HFF-Myc (cell line): ENCODE data around the gene OR2G6.
"Not testable (repeated sequence)": the region's sequence is repeated elsewhere in the genome, so short reads cannot be mapped to it uniquely, and the experiment has no call there.

Experiments
- DNase-seq: peaks from one replicate; pipeline ENCODE4 v3.0.0-alpha.2; 2011; ENCODE audit warnings: low read depth; ENCODE audit errors: extremely low read depth
- H3K4me3 ChIP-seq: replicated peaks from 2 replicates; pipeline ENCODE4 v1.5.1; 2011; ENCODE audit warnings: low read depth, mild to moderate bottlenecking, control low read depth, low read length
- CTCF ChIP-seq: IDR thresholded peaks from 2 replicates; pipeline ENCODE4 v1.5.1; 2012; ENCODE audit warnings: mild to moderate bottlenecking, low read depth, low read length, control low read depth; ENCODE audit errors: missing control alignments

OR2G6 gene

DNA sequence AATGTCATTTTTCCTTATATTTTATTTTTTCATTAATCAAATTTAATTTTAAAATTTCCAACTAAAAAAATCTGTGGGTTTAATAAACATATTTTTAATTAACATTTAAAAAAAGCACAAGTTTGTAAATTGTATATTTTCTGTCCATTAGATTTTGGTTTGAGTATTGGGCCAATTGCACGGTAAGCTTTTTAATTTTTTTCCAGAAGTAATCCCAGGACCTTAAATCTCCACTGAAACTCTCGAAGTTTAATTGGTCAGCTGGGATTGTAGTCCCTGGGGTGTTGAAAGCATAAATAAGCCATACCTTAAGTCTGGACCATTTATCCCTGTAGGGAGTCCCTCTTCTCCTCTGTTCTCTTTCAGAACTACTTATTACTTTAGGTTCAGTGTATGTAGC is at the start of gene OR2G6:
Gene OR2G6, plus strand, starts transcription at position 301 of the 400 bp plus-strand sequence. CDS start 13,574 bp downstream, outside the sequence.
- DNase-seq, H3K4me3 ChIP-seq: not testable (repeated sequence)

GRCh38 chr1:248459117-248459516 is 48.8 kb upstream of the OR2G6 start:
- DNase-seq, H3K4me3 ChIP-seq: not testable (repeated sequence)

DNA sequence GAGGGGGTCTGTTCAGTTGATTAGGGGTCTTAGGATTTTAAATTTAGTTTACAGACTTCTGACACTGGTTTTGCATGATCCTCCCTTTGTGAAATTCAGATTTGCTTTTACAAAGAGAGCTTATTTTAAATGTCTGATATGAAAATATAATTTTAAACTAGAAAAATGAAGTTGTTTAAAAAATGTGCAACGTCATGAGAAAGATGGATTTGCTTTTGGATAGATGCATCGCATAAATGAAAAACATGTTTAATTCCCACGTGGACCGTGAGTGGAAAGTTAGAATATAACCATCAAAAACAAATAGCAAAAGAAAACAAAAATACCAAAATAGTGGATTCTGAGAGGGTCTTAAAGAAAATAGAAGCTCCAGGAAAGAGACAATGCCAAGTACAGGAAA is 36.7 kb upstream of the OR2G6 start:
- no peak overlapping the region for H3K4me3 ChIP-seq
- TF ChIP-seq CTCF, result no peak
- no peak for DNase-seq

GRCh38 chr1:248472111-248472510 is 35.8 kb upstream of the OR2G6 start:
- not testable (repeated sequence) for H3K4me3 ChIP-seq, DNase-seq

DNA sequence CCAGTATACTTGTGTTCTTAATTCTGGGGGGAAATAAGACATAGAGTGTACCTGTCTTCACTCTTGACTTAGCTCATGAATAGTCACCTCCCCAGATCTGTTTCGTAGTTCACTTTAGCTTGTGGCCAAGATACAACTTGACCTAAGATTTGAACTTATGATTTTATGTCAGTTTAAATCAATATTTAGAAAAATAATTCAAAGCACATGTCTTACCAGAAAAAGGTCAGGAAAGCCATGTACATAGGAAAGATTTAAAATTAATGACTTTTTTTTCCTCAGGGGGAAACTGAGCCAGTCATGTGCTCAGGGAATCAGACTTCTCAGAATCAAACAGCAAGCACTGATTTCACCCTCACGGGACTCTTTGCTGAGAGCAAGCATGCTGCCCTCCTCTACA is 34.8 kb upstream of the OR2G6 start, which contains the start of gene OR2T3:
Gene OR2T3, plus strand, starts transcription at position 301 of the 400 bp plus-strand sequence. Its CDS starts 0 bp downstream, at position 301.
- not testable (repeated sequence) for DNase-seq, H3K4me3 ChIP-seq

DNA sequence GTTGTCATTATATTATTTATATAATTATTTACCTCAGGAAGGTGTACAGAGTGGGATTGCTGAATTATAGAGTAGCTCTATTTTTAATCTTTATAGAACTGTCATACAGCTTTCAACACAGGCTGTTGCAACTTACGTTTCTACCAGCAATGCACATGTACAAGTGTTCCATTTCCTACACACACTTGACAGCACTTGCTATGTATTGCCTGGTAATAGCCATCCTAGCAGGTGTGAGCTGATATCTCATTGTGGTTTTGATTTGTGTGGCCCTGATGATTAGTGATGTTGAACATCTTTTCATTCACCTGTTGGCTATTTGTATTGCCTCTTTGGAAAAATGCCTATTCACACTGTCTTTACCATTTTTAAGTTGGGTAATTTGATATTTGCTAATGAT is 32.2 kb upstream of the OR2G6 start:
- DNase-seq, H3K4me3 ChIP-seq: not testable (repeated sequence)

- H3K4me3 ChIP-seq, DNase-seq: not testable (repeated sequence)
These were observed 25.9 kb upstream of the OR2G6 start for GRCh38 chr1:248481686-248482579.

DNA sequence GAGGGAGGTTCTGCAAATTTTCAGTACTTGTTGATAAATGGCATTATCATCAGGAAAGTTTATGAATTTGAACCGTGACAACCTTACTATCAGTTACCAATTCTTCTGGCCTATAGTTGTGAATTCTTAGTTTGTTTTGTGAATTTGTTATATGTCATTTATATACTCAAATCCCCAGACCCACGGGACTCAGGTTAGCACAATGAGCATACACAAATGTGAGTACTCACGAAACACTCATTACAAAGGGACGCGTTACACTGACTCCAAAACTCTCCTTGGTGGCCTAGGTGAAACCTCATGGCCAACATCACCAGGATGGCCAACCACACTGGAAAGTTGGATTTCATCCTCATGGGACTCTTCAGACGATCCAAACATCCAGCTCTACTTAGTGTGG is 19.6 kb upstream of the OR2G6 start, which contains the start of gene OR2T5:
Gene OR2T5, plus strand, starts transcription at position 301 of the 400 bp plus-strand sequence. Its CDS starts 0 bp downstream, at position 301.
- DNase-seq, H3K4me3 ChIP-seq: not testable (repeated sequence)

DNA sequence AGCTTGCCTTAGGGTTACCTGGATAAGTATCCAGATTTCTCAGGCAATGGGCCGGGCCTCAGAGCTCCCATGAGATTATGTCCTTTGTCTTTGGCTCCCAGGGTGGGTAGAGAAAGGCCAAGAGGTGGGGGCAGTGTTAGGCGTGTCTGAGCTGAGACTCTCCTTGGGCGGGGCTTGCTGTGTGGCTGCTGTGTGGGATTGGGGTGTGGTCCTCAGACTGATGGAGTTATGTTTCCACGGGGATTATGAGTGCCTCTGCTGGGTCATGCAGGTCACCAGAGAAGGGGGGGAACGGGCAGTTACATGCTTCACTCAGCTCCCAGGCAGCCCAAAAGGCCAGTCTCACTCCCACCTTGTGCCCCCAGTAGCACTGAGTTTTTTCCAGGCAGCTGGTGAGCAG is 11.2 kb upstream of the OR2G6 start:
- not testable (repeated sequence) for H3K4me3 ChIP-seq, DNase-seq

DNA sequence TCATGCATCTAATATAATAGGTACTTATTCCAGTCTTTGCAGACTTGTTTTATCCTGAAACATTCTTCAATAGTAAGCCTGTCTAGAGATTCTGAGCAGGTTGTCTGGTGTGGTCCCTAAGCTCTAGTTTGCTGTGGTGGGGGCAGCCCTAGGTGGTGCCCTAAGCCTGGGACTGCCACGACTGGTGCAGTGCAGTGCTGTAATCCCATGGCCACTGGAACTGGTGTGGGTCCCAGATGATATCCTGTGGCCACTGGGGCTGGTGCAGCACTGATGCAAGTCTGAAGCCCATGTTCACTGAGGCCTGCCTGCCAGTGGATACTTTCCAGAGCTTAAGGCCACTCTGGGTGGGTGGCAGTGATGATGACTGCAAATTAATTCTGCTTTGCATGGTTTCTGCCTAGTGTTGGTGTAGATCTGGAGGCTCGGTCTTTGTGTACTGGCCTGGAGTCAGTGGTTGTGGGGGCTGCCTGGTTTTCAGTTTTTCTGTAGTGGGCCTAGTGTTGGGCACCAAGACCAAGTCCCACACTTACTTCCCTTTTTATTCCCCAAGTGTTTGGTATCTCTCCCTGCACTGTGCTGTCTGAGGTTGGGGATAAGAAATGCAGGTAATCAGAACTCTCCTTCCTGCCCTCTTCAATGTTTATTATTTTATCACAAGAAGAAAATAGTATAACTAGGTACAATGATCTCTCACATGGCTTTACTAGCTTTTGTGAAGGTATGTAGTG is 7.4 kb upstream of the OR2G6 start:
- DNase-seq, H3K4me3 ChIP-seq: not testable (repeated sequence)

GRCh38 chr1:248510217-248510616 is 2.3 kb downstream of the OR2G6 start:
- H3K4me3 ChIP-seq, result not testable (repeated sequence)

GRCh38 chr1:248521856-248522255 is 14.0 kb downstream of the OR2G6 start:
- TF ChIP-seq CTCF, result no peak

More at GRCh38 chr1:248510217-248510616, 2.3 kb downstream of the OR2G6 start:
- not testable (repeated sequence) for DNase-seq

GRCh38 chr1:248537449-248537848 is 29.6 kb downstream of the OR2G6 start:
- not testable (repeated sequence) for DNase-seq, H3K4me3 ChIP-seq

More at GRCh38 chr1:248521856-248522255, 14.0 kb downstream of the OR2G6 start:
- no peak overlapping the region for H3K4me3 ChIP-seq
- no peak for DNase-seq

- not testable (repeated sequence) for H3K4me3 ChIP-seq, DNase-seq
These were observed 39.5 kb downstream of the OR2G6 start for GRCh38 chr1:248547383-248547782.

DNA sequence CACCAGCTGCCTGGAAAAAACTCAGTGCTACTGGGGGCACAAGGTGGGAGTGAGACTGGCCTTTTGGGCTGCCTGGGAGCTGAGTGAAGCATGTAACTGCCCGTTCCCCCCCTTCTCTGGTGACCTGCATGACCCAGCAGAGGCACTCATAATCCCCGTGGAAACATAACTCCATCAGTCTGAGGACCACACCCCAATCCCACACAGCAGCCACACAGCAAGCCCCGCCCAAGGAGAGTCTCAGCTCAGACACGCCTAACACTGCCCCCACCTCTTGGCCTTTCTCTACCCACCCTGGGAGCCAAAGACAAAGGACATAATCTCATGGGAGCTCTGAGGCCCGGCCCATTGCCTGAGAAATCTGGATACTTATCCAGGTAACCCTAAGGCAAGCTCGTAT is 43.2 kb downstream of the OR2G6 start:
- not testable (repeated sequence) for DNase-seq

DNA sequence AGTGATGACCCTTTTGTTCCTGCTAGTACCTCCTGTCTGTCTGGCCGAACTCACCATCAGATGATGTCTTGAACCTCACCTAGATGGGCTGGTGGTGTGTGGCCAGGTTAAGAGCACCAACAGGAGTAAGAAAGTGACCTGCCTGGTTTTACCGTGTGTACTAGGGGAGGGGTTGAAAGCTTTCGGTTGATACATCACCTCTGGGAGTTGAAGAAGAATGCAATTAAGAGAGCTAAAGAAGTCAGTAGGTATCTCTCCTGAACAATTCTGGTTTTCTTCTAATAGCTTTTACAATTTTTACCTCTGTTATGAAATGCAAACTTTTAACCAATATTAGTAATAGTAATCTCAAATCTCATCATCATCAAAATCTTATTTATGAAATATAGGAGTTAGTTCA is 54.8 kb downstream of the OR2G6 start, which contains the start of gene OR2T29:
Gene OR2T29, minus strand, starts transcription at position 101 of the 400 bp plus-strand sequence. CDS start 3,281 bp downstream, outside the sequence.
- H3K4me3 ChIP-seq, DNase-seq: not testable (repeated sequence)

More for the DNA sequence above, 43.2 kb downstream of the OR2G6 start:
- not testable (repeated sequence) for H3K4me3 ChIP-seq
